HEK293 (cell line): ENCODE measurements around the gene NHSL2.

Source experiments
- FEZF1 ChIP-seq: fragments of 450-650 bp; formaldehyde crosslinking; IDR thresholded peaks from 2 replicates; pipeline ENCODE4 v1.5.1; 2016; ENCODE audit warnings: missing biosample characterization, missing genetic modification characterization
- REPIN1 ChIP-seq: fragments of 450-650 bp; formaldehyde crosslinking; IDR thresholded peaks from 2 replicates; pipeline ENCODE4 v1.5.1; 2017; ENCODE audit warnings: missing biosample characterization, missing genetic modification characterization, low read depth
- SCRT2 ChIP-seq: fragments of 450-650 bp; formaldehyde crosslinking; IDR thresholded peaks from 2 replicates; pipeline ENCODE4 v1.5.1; 2016; ENCODE audit warnings: missing biosample characterization, missing genetic modification characterization
- TCF7L2 ChIP-seq: IDR thresholded peaks from 2 replicates; pipeline ENCODE4 v1.6.1; 2011; ENCODE audit warnings: low read depth, mild to moderate bottlenecking, inconsistent platforms, low read length, moderate library complexity, borderline replicate concordance
- ZFHX2 ChIP-seq: fragments of 450-650 bp; formaldehyde crosslinking; conservative IDR thresholded peaks from 2 replicates; pipeline ENCODE4 v1.5.1; 2016; ENCODE audit warnings: missing biosample characterization, missing genetic modification characterization
- ZNF157 ChIP-seq: fragments of 450-650 bp; formaldehyde crosslinking; IDR thresholded peaks from 2 replicates; pipeline ENCODE4 v1.5.1; 2016; ENCODE audit warnings: missing biosample characterization, missing genetic modification characterization
- ZNF169 ChIP-seq: fragments of 450-650 bp; formaldehyde crosslinking; IDR thresholded peaks from 2 replicates; pipeline ENCODE4 v1.5.1; 2016; ENCODE audit warnings: missing biosample characterization, missing genetic modification characterization
- ZNF174 ChIP-seq: fragments of 450-650 bp; formaldehyde crosslinking; IDR thresholded peaks from 2 replicates; pipeline ENCODE4 v1.5.0; 2017; ENCODE audit warnings: missing biosample characterization, mild to moderate bottlenecking, missing genetic modification characterization
- ZNF19 ChIP-seq: fragments of 450-650 bp; formaldehyde crosslinking; IDR thresholded peaks from 2 replicates; pipeline ENCODE4; 2016; ENCODE audit warnings: missing biosample characterization, missing genetic modification characterization, low read depth
- ZNF2 ChIP-seq: fragments of 450-650 bp; formaldehyde crosslinking; IDR thresholded peaks from 2 replicates; pipeline ENCODE4 v1.5.1; 2016; ENCODE audit warnings: missing biosample characterization, missing genetic modification characterization
- ZNF23 ChIP-seq: fragments of 450-650 bp; formaldehyde crosslinking; IDR thresholded peaks from 2 replicates; pipeline ENCODE4 v1.5.1; 2016; ENCODE audit warnings: missing biosample characterization, missing genetic modification characterization, borderline replicate concordance
- ZNF239 ChIP-seq: fragments of 450-650 bp; formaldehyde crosslinking; IDR thresholded peaks from 2 replicates; pipeline ENCODE4 v1.5.1; 2016; ENCODE audit warnings: missing biosample characterization, missing genetic modification characterization
- ZNF248 ChIP-seq: fragments of 450-650 bp; formaldehyde crosslinking; IDR thresholded peaks from 2 replicates; pipeline ENCODE4 v1.5.1; 2017; ENCODE audit warnings: missing biosample characterization, missing genetic modification characterization
- ZNF266 ChIP-seq: fragments of 450-650 bp; formaldehyde crosslinking; IDR thresholded peaks from 2 replicates; pipeline ENCODE4 v1.5.1; 2016; ENCODE audit warnings: missing biosample characterization, missing genetic modification characterization, low read depth
- ZNF274 ChIP-seq, 2 experiments: fragments of 200-500 bp in 1 of 2; fragments of 450-650 bp in 1 of 2; sonication (Bioruptor generic) in 1 of 2; formaldehyde crosslinking in 1 of 2; IDR thresholded peaks; 2 replicates each; pipeline versions ENCODE4 v1.5.1 to v1.6.1; 2014 to 2016; ENCODE audit warnings: borderline replicate concordance in 1 of 2, inconsistent platforms in 1 of 2, low read length in 1 of 2, missing biosample characterization in 1 of 2, missing genetic modification characterization in 1 of 2
- ZNF292 ChIP-seq: fragments of 450-650 bp; formaldehyde crosslinking; IDR thresholded peaks from 2 replicates; pipeline ENCODE4 v1.5.1; 2016; ENCODE audit warnings: low read depth, missing biosample characterization, missing genetic modification characterization, borderline replicate concordance
- ZNF366 ChIP-seq: fragments of 450-650 bp; formaldehyde crosslinking; conservative IDR thresholded peaks from 2 replicates; pipeline ENCODE4 v1.5.1; 2016; ENCODE audit warnings: missing biosample characterization, missing genetic modification characterization
- ZNF423 ChIP-seq: fragments of 450-650 bp; formaldehyde crosslinking; IDR thresholded peaks from 2 replicates; pipeline ENCODE4 v1.5.1; 2016; ENCODE audit warnings: missing biosample characterization, missing genetic modification characterization
- ZNF473 ChIP-seq: fragments of 450-650 bp; formaldehyde crosslinking; IDR thresholded peaks from 2 replicates; pipeline ENCODE4 v1.5.1; 2017; ENCODE audit warnings: missing biosample characterization, missing genetic modification characterization
- ZNF555 ChIP-seq: fragments of 450-650 bp; formaldehyde crosslinking; conservative IDR thresholded peaks from 2 replicates; pipeline ENCODE4 v1.5.1; 2017; ENCODE audit warnings: missing biosample characterization, mild to moderate bottlenecking, missing genetic modification characterization, inconsistent platforms
- ZNF623 ChIP-seq: fragments of 450-650 bp; formaldehyde crosslinking; IDR thresholded peaks from 2 replicates; pipeline ENCODE4 v1.5.1; 2016; ENCODE audit warnings: missing biosample characterization, missing genetic modification characterization
- ZNF658 ChIP-seq: fragments of 450-650 bp; formaldehyde crosslinking; IDR thresholded peaks from 2 replicates; pipeline ENCODE4; 2016; ENCODE audit warnings: missing biosample characterization, missing genetic modification characterization
- ZNF660 ChIP-seq: fragments of 450-650 bp; IDR thresholded peaks from 2 replicates; pipeline ENCODE4 v1.5.1; 2018; ENCODE audit warnings: missing biosample characterization, mild to moderate bottlenecking, missing genetic modification characterization
- ZNF677 ChIP-seq: fragments of 450-650 bp; IDR thresholded peaks from 2 replicates; pipeline ENCODE4 v1.5.0; 2018; ENCODE audit warnings: missing biosample characterization, mild to moderate bottlenecking, missing genetic modification characterization, moderate library complexity
- ZNF768 ChIP-seq: fragments of 450-650 bp; formaldehyde crosslinking; IDR thresholded peaks from 2 replicates; pipeline ENCODE4 v1.5.1; 2018; ENCODE audit warnings: missing biosample characterization, mild to moderate bottlenecking, missing genetic modification characterization
- ZSCAN30 ChIP-seq: fragments of 450-650 bp; IDR thresholded peaks from 2 replicates; pipeline ENCODE4 v1.5.1; 2018; ENCODE audit warnings: missing biosample characterization, mild to moderate bottlenecking, missing genetic modification characterization, moderate library complexity
- TF ChIP-seq, protein P1 (sequence below): fragments of 450-650 bp; formaldehyde crosslinking; IDR thresholded peaks from 2 replicates; pipeline ENCODE4 v1.5.1; 2016; ENCODE audit warnings: missing biosample characterization, missing genetic modification characterization
- TF ChIP-seq, protein P2 (sequence below): fragments of 450-650 bp; formaldehyde crosslinking; IDR thresholded peaks from 2 replicates; pipeline ENCODE4 v1.5.1; 2016; ENCODE audit warnings: missing biosample characterization, missing genetic modification characterization, low read depth
- TF ChIP-seq, protein P3 (sequence below): IDR thresholded peaks from 2 replicates; pipeline ENCODE4 v1.6.1; 2011; ENCODE audit warnings: mild to moderate bottlenecking, low read depth, low read length, borderline replicate concordance
- TF ChIP-seq, protein P4 (sequence below): fragments of 450-650 bp; IDR thresholded peaks from 2 replicates; pipeline ENCODE4 v1.5.1; 2018; ENCODE audit warnings: missing biosample characterization, mild to moderate bottlenecking, missing genetic modification characterization
- TF ChIP-seq, protein P5 (sequence below): fragments of 450-650 bp; formaldehyde crosslinking; IDR thresholded peaks from 2 replicates; pipeline ENCODE4 v1.5.1; 2017; ENCODE audit warnings: missing biosample characterization, missing genetic modification characterization
- TF ChIP-seq, protein P6 (sequence below): fragments of 450-650 bp; formaldehyde crosslinking; IDR thresholded peaks from 2 replicates; pipeline ENCODE4 v1.5.1; 2016; ENCODE audit warnings: missing biosample characterization, missing genetic modification characterization

NHSL2 gene

DNA sequence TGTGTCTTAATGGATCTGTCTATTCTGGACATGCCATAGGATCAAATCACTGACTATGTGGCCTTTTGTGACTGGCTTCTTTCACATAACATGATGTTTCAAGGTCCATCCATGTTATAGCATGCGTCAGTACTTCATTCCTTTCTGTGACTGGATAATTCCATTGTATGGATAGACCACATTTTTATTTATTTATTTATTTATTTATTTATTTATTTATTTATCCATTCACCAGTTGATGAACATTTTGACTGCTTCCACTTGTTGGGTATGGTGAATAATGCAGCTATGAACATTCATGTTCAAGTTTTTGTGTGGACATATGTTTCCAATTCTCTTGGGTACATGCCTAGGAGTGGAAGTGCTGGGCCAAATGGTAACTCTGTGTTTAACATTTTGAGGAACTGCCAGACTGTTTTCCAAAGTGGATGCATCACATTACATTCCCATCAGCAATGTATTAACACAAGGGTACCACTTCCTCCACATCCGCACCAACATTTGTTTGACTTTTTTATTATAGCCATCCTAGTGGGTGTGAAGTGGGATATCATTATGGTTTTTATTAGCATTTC is 207.1 kb downstream of the NHSL2 start (continued):
- no peak for TF ChIP-seq ZNF157
- TF ChIP-seq ZNF174 = no peak
- TF ChIP-seq ZNF274 (IDR thresholded peaks at IDR 0.05; ENCODE audit: low read length) = no peak
- no peak for TF ChIP-seq ZNF274 (tag by site-specific recombination; IDR thresholded peaks at IDR 0.05; ENCODE audit: borderline replicate concordance)
- TF ChIP-seq ZNF239 (tag by site-specific recombination) = no peak
- no peak for TF ChIP-seq TCF7L2
- no peak for TF ChIP-seq ZNF2
- TF ChIP-seq, protein P1, sequence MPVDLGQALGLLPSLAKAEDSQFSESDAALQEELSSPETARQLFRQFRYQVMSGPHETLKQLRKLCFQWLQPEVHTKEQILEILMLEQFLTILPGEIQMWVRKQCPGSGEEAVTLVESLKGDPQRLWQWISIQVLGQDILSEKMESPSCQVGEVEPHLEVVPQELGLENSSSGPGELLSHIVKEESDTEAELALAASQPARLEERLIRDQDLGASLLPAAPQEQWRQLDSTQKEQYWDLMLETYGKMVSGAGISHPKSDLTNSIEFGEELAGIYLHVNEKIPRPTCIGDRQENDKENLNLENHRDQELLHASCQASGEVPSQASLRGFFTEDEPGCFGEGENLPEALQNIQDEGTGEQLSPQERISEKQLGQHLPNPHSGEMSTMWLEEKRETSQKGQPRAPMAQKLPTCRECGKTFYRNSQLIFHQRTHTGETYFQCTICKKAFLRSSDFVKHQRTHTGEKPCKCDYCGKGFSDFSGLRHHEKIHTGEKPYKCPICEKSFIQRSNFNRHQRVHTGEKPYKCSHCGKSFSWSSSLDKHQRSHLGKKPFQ = peak; percentile 63; the same call in 1 of the 2 replicates
- TF ChIP-seq ZNF248 (tag by site-specific recombination) = no peak
- no peak for TF ChIP-seq ZNF473 (tag by site-specific recombination)
- no peak for TF ChIP-seq ZNF768 (tag by site-specific recombination)
- TF ChIP-seq ZNF660 = no peak
- TF ChIP-seq, protein P2, sequence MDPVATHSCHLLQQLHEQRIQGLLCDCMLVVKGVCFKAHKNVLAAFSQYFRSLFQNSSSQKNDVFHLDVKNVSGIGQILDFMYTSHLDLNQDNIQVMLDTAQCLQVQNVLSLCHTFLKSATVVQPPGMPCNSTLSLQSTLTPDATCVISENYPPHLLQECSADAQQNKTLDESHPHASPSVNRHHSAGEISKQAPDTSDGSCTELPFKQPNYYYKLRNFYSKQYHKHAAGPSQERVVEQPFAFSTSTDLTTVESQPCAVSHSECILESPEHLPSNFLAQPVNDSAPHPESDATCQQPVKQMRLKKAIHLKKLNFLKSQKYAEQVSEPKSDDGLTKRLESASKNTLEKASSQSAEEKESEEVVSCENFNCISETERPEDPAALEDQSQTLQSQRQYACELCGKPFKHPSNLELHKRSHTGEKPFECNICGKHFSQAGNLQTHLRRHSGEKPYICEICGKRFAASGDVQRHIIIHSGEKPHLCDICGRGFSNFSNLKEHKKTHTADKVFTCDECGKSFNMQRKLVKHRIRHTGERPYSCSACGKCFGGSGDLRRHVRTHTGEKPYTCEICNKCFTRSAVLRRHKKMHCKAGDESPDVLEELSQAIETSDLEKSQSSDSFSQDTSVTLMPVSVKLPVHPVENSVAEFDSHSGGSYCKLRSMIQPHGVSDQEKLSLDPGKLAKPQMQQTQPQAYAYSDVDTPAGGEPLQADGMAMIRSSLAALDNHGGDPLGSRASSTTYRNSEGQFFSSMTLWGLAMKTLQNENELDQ (tag by site-specific recombination) = no peak
- no peak for TF ChIP-seq ZNF658 (tag by site-specific recombination)
- TF ChIP-seq ZFHX2 (tag by site-specific recombination) = no peak
- no peak for TF ChIP-seq ZNF23
- no peak for TF ChIP-seq ZNF169 (tag by site-specific recombination)
- no peak for TF ChIP-seq ZNF677
- TF ChIP-seq, protein P3, sequence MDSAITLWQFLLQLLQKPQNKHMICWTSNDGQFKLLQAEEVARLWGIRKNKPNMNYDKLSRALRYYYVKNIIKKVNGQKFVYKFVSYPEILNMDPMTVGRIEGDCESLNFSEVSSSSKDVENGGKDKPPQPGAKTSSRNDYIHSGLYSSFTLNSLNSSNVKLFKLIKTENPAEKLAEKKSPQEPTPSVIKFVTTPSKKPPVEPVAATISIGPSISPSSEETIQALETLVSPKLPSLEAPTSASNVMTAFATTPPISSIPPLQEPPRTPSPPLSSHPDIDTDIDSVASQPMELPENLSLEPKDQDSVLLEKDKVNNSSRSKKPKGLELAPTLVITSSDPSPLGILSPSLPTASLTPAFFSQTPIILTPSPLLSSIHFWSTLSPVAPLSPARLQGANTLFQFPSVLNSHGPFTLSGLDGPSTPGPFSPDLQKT = no peak
- TF ChIP-seq ZNF555 (tag by site-specific recombination) = peak; percentile 98
- TF ChIP-seq ZNF292 (tag by site-specific recombination) = no peak; the same call in 1 of the 2 replicates
- no peak for TF ChIP-seq REPIN1 (tag by site-specific recombination)
- TF ChIP-seq SCRT2 (tag by site-specific recombination) = no peak
- TF ChIP-seq ZNF266 = peak; percentile 87
- no peak for TF ChIP-seq ZNF423 (tag by site-specific recombination)
- TF ChIP-seq ZSCAN30 = no peak
- TF ChIP-seq, protein P4, sequence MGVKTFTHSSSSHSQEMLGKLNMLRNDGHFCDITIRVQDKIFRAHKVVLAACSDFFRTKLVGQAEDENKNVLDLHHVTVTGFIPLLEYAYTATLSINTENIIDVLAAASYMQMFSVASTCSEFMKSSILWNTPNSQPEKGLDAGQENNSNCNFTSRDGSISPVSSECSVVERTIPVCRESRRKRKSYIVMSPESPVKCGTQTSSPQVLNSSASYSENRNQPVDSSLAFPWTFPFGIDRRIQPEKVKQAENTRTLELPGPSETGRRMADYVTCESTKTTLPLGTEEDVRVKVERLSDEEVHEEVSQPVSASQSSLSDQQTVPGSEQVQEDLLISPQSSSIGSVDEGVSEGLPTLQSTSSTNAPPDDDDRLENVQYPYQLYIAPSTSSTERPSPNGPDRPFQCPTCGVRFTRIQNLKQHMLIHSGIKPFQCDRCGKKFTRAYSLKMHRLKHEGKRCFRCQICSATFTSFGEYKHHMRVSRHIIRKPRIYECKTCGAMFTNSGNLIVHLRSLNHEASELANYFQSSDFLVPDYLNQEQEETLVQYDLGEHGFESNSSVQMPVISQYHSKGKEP (tag by site-specific recombination) = no peak
- TF ChIP-seq ZNF366 (tag by site-specific recombination) = no peak
- TF ChIP-seq FEZF1 = no peak
- TF ChIP-seq, protein P5, sequence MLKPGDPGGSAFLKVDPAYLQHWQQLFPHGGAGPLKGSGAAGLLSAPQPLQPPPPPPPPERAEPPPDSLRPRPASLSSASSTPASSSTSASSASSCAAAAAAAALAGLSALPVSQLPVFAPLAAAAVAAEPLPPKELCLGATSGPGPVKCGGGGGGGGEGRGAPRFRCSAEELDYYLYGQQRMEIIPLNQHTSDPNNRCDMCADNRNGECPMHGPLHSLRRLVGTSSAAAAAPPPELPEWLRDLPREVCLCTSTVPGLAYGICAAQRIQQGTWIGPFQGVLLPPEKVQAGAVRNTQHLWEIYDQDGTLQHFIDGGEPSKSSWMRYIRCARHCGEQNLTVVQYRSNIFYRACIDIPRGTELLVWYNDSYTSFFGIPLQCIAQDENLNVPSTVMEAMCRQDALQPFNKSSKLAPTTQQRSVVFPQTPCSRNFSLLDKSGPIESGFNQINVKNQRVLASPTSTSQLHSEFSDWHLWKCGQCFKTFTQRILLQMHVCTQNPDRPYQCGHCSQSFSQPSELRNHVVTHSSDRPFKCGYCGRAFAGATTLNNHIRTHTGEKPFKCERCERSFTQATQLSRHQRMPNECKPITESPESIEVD (tag by site-specific recombination) = no peak
- peak; percentile 77 for TF ChIP-seq ZNF623 (tag by site-specific recombination)
- TF ChIP-seq, protein P6, sequence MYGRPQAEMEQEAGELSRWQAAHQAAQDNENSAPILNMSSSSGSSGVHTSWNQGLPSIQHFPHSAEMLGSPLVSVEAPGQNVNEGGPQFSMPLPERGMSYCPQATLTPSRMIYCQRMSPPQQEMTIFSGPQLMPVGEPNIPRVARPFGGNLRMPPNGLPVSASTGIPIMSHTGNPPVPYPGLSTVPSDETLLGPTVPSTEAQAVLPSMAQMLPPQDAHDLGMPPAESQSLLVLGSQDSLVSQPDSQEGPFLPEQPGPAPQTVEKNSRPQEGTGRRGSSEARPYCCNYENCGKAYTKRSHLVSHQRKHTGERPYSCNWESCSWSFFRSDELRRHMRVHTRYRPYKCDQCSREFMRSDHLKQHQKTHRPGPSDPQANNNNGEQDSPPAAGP (tag by site-specific recombination) = no peak
- peak; percentile 87 for TF ChIP-seq ZNF19 (tag by site-specific recombination)
